Heart left ventricle (tissue), 16 donors: ENCODE measurements around the gene APBB1. TPM values are rescaled to one million over a fixed set of nuclear protein-coding genes. Genes with fewer than 3 reads are reported as not detected.

ENCODE experiments used
- ATAC-seq, 4 donors: fragments of 200-7000 bp; cut with Tn5 transposase; one replicate each; pipeline ENCODE4 v1.9.1; 2020 to 2022; ENCODE audit warnings: moderate library complexity in 4 of 4, mild to moderate bottlenecking in 3 of 4, moderate number of reproducible peaks in 1 of 4
- DNase-seq, 5 donors: peaks; one replicate each; pipeline ENCODE4 v3.0.0-alpha.2; 2020
- H3K27ac ChIP-seq, 12 donors: fragments of 200-600 bp; sonication (generic) in 4 of 12; one replicate each; pipeline versions ENCODE4 v1.5.0 to v1.8.0; 2016 to 2022; ENCODE audit warnings: mild to moderate bottlenecking in 2 of 12
- H3K27me3 ChIP-seq, 9 donors: fragments of 200-600 bp; sonication (generic) in 2 of 9; one replicate each; pipeline versions ENCODE4 v1.5.1 to v1.8.0; 2016 to 2022; ENCODE audit warnings: mild to moderate bottlenecking in 3 of 9
- H3K36me3 ChIP-seq, 9 donors: fragments of 200-600 bp; sonication (generic) in 2 of 9; one replicate each; pipeline versions ENCODE4 v1.5.0 to v1.8.0; 2018 to 2022; ENCODE audit warnings: mild to moderate bottlenecking in 2 of 9
- H3K4me1 ChIP-seq, 12 donors: fragments of 200-600 bp; sonication (generic) in 4 of 12; one replicate each; pipeline versions ENCODE4 v1.5.0 to v1.8.0; 2016 to 2022; ENCODE audit warnings: mild to moderate bottlenecking in 3 of 12
- H3K4me3 ChIP-seq, 12 donors: fragments of 200-600 bp; sonication (generic) in 4 of 12; one replicate each; pipeline versions ENCODE4 v1.5.0 to v1.8.0; 2017 to 2022; ENCODE audit warnings: mild to moderate bottlenecking in 9 of 12, moderate library complexity in 4 of 12
- H3K9me3 ChIP-seq, 12 donors: fragments of 200-600 bp; sonication (generic) in 4 of 12; one replicate each; pipeline versions ENCODE4 v1.5.0 to v1.8.0; 2016 to 2022; ENCODE audit warnings: mild to moderate bottlenecking in 1 of 12
- CTCF ChIP-seq, 12 donors: fragments of 200-600 bp; sonication (generic) in 4 of 12; IDR thresholded peaks; one replicate each; pipeline versions ENCODE4 v1.5.0 to v1.8.0; 2018 to 2022; ENCODE audit warnings: antibody characterized with exemption in 12 of 12, mild to moderate bottlenecking in 5 of 12
- POLR2A ChIP-seq, 2 donors: fragments of 450-650 bp; IDR thresholded peaks; one replicate each; pipeline ENCODE4 v1.6.1; 2017; ENCODE audit warnings: antibody characterized with exemption in 2 of 2, mild to moderate bottlenecking in 2 of 2, moderate library complexity in 2 of 2
- WGBS, 4 donors: extraction: QIAGEN DNeasy Blood & Tissue Kit in 2 of 4; methylation state at CpG; one replicate each; pipeline versions ENCODE4 v1.1.5 to v1.1.7; 2013 to 2018; 5-methylcytosine and 5-hydroxymethylcytosine counted together
- intact Hi-C, 10 donors: fragments of 100-400 bp; cut with DNase I; formaldehyde crosslinking; loops; one replicate each; pipeline versions ENCODE4 v1.11.1 to v1.14.2; 2022
- polyA plus RNA-seq, 2 donors: library from polyadenylated mRNA; stranded (reverse); fragments of 200-250 nt; gene quantifications; one replicate each; pipeline ENCODE4 v1.2.3, GENCODE V29; 2013
- total RNA-seq, 9 donors: library from RNA; depleted of rRNA in 2 of 9; stranded (reverse); fragments of >200 nt in 2 of 9; fragmentation: NEBNext Ultra II Directional in 3 of 9; extraction: Animal tissue kit (Norgen Biotek cat#: 25700) in 3 of 9; gene quantifications; one replicate each; pipeline versions ENCODE4 v1.1.0 to v1.2.4, GENCODE V29; 2016 to 2023
- donor health status: ischemic (EF 13 %, LVEDD 7.1; RV severe dilation, severe dysfunction).
- donor health status: healthy with polysubstance abuse.
- donor health status: DM: no; HTN: yes; CAD: no.
- donor health status: DM: no; HTN: no; CAD: no.
- donor health status: ischemic (EF 25% LVEDD 6.9; RV normal size, moderate dysfunction).
- donor health status: ischemic (EF 25% LVEDD 5.7; RV mildly dilated, moderate dysfunction).
- donor health status: healthy.
- donor health status: DM: yes; HTN: yes; CAD: no.
- donor health status: ischemic (EF 35%, LVEDD 5.7; RV mildly dilated, moderate dysfunction).
- donor health status: nonischemic (EF 11% LVEDD 7.7; RV severe dilation, severe dysfunction).
- donor health status: DM: yes; HTN: yes; CAD: no.
- donor health status: PGD.
- donor health status: ischemic (EF 29% LVEDD 5.4; RV normal size, mild dysfunction).
- donor health status: nonischemic (EF 23%, LVEDD 6.1; RV moderate dilation, normal function).

APBB1 gene
- total and polyA plus RNA-seq, 11 donors, result 50.3 to 103 (median 83.5) TPM

- TF ChIP-seq CTCF (IDR thresholded peaks at IDR 0.05), result no peak
- TF ChIP-seq POLR2A (IDR thresholded peaks at IDR 0.05), result no peak
- DNase-seq (no peak), ATAC-seq (no peak)
- Histone ChIP-seq H3K4me3 (no peak overlapping the region), H3K27me3 (no peaks in the 10 kb centered on the region), H3K4me1 (peaks cover 0 to 10% (median 5%) of the 10 kb centered on the region in 12 donors), H3K36me3 (no peaks in the 10 kb centered on the region), H3K9me3 (no peaks in the 10 kb centered on the region), H3K27ac (no peak overlapping the region)
- intact Hi-C loops, result loop anchor here in 3 of 10 donors (10.0 kb wide), 3 partner anchors 100 to 320 kb away; partner anchors contain the start of genes ARFIP2 (in 1 of the 3) and TIMM10B (in 1 of the 3)
- WGBS, 4 donors, result 88 to 95% (median 93%) methylated on average over 7 of the region's 7 CpGs
Observed at GRCh38 chr11:6385046-6385777, 33.7 kb downstream of the APBB1 start.

- H3K4me3 ChIP-seq, result peak overlapping the region in 1 of 12 donors; percentile 19
- H3K9me3 ChIP-seq, result no peaks in the 10 kb centered on the region
- TF ChIP-seq CTCF (IDR thresholded peaks at IDR 0.05) (no peak), POLR2A (IDR thresholded peaks at IDR 0.05) (no peak)
- intact Hi-C loops, result loop anchor here in 7 of 10 donors (1.0 to 10.0 kb wide), 9 partner anchors 64 to 379 kb away; partner anchors contain the start of genes DNHD1 (in 1 of the 7) and HPX (in 1 of the 7)
- DNase-seq, result no peak
- H3K27me3 ChIP-seq, result no peaks in the 10 kb centered on the region
- H3K36me3 ChIP-seq, result no peaks in the 10 kb centered on the region
- peak in 3 of 4 donors; percentile 36 to 60 (median 46) for ATAC-seq
- 53 to 61% (median 57%) methylated on average over 5 of the region's 5 CpGs for WGBS, 4 donors
- peaks cover 0 to 11% (median 4%) of the 10 kb centered on the region in 12 donors for H3K4me1 ChIP-seq
- peak overlapping the region in 10 of 12 donors; percentile 6 to 76 (median 34) for H3K27ac ChIP-seq
Observed at GRCh38 chr11:6378640-6378989, 40.3 kb downstream of the APBB1 start.

- ATAC-seq (peak; percentile 41 to 90 (median 71)), DNase-seq (no peak)
- Histone ChIP-seq H3K27ac (peak overlapping the region in 11 of 12 donors; percentile 11 to 76 (median 46)), H3K4me1 (peaks cover 0 to 11% (median 4%) of the 10 kb centered on the region in 12 donors), H3K9me3 (no peaks in the 10 kb centered on the region), H3K4me3 (peak overlapping the region in 1 of 12 donors; percentile 19), H3K27me3 (no peaks in the 10 kb centered on the region), H3K36me3 (no peaks in the 10 kb centered on the region)
- 3 to 28% (median 23%) methylated on average over 4 of the region's 4 CpGs for WGBS, 4 donors
- intact Hi-C loops, result loop anchor here in 7 of 10 donors (1.0 to 10.0 kb wide), 9 partner anchors 64 to 379 kb away; partner anchors contain the start of genes DNHD1 (in 1 of the 7) and HPX (in 1 of the 7)
- TF ChIP-seq POLR2A (IDR thresholded peaks at IDR 0.05) (no peak), CTCF (IDR thresholded peaks at IDR 0.05) (no peak)
Observed at GRCh38 chr11:6377902-6378639, 40.8 kb downstream of the APBB1 start.

GRCh38 chr11:6371825-6372224, 47.1 kb downstream of the APBB1 start:
- Histone ChIP-seq H3K4me3 (no peak overlapping the region), H3K27me3 (no peaks in the 10 kb centered on the region), H3K9me3 (no peaks in the 10 kb centered on the region), H3K4me1 (no peaks in the 10 kb centered on the region), H3K36me3 (no peaks in the 10 kb centered on the region), H3K27ac (no peak overlapping the region)
- 88 to 95% (median 91%) methylated on average over 6 of the region's 6 CpGs for WGBS, 4 donors
- TF ChIP-seq CTCF (IDR thresholded peaks at IDR 0.05) (no peak), POLR2A (IDR thresholded peaks at IDR 0.05) (no peak)
- ATAC-seq (no peak), DNase-seq (no peak)
- intact Hi-C loops, result loop anchor here in 1 of 10 donors (10.0 kb wide), 1 partner anchor 333 kb away; no protein-coding TSS in a partner anchor
